ENCODE data around the gene PLEKHN1.
"Not testable (repeated sequence)": the region's sequence is repeated elsewhere in the genome, so short reads cannot be mapped to it uniquely, and the experiment has no call there.

Gene PLEKHN1

DNA sequence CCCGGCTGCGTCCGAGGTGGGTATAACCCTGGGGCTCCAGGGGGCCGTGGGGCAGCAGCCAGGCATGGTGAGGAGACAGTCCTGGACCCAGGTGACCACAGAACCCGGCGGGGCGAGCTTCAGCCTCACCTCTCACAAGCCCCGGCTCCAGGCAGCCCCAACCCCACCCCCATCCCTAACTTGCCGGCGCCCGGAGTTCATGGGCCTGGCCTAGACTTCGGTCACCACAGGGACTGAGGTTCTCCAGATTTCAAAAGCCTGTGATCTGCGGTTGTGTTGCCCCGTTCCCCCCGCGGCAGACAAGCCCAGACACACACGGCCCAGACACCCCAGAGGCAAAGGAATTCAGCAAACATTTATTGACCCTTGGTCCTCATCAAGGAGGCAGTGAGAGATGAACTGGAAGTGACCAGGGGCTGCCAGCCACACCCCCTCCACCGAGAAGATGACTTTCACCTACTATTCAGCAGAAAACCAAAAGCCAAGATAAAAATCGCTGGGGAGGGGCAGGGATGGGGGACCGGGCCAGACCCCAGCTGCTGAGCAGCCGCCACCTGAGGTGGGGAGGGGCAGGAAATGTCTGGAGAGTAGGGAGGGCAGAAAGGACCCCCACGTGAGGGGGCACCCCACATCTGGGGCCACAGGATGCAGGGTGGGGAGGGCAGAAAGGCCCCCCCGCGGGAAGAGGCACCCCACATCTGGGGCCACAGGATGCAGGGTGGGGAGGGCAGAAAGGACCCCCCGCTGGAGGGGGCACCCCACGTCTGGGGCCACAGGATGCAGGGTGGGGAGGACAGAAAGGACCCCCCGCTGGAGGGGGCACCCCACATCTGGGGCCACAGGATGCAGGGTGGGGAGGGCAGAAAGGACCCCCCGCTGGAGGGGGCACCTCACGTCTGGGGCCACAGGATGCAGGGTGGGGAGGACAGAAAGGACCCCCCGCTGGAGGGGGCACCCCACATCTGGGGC is 29.7 kb downstream of the PLEKHN1 start:
- no peak for DNase-seq

- DNase-seq = no peak
Observed at GRCh38 chr1:996851-997712, 30.8 kb downstream of the PLEKHN1 start.

DNA sequence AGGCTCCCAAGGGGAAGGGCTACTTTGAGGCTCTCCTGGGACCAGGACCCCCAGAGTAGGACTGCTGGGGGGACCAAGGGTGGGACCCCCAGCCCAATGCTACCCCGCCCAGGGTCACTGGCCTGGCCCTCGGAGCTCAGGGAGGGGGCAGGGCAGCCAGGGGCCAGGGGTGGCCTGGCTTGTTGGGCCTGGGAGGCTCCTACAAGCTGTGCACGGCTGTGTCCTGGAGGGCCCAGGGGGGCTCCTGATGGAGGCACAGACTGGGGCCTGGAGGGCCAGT is 31.4 kb downstream of the PLEKHN1 start:
- no peak for DNase-seq

DNA sequence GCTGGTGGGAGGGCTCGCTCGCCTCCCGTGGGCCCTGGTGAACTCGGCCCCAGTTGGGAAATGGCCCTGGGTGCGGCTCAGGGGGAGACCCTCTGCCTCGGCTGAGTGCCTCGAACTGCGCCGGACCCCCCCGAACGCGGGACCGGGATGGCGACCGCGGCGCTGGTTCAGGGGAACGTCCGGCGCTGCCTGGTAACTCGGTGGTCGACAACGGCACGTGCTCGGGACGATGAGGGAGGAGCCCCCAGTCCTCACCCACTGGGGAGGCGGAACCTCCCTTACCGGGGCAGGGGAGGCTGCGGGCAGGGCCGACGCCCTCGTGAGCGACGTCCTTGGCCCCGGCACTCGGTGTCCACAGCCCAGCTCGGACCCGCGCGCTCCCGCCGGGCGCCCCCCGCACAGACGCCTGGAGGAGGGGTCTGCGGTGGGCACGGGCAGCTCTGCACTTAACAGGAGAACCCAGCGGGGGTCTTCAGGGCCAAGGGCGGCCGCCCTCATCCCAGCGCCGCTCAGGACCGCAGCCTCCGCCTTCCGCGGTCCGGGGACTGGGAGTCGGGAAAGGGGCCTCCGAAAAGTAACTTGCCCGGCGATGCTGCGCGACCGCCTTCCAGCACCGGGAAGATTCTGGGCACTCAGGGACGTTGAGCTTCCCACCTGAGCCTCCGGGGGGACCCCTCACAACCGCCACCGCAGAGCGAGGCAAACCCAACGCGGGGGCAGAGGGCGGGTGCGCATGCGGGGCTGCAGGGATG is 31.9 kb downstream of the PLEKHN1 start:
- no peak for DNase-seq

- no peak for DNase-seq
Observed at GRCh38 chr1:998745-998994, 32.4 kb downstream of the PLEKHN1 start.

GRCh38 chr1:998995-999724 is 32.9 kb downstream of the PLEKHN1 start:
- peak; percentile 40 for DNase-seq

DNA sequence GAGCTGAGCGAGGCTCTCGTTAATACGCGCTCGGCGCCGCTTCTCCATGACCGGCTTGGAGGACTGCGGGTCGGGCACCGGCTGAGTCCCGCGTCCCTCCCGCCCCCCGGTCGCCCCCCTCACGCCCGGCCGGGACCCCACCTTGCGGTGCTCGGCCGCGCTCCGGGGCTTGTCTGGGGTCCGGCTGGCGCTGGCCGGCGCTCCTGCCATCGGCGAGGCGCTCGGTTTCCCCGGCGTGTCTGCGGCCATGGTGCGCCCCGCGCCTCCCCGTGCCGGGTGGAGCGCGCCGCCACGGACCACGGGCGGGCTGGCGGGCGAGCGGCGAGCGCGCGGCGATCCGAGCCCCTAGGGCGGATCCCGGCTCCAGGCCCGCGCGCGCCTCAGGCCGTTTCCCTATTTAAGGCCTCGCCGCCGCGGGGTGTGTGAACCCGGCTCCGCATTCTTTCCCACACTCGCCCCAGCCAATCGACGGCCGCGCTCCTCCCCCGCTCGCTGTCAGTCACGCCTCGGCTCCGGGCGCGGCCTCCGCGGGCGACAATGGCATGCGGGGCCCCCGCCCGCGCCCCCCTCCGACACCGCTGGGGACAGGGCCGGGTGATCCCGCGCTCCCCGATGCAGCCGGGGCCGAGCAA is 33.6 kb downstream of the PLEKHN1 start, which contains the start of gene HES4:
TSS of gene HES4 (minus strand) at position 373 of the 632 bp plus-strand sequence. CDS start at position 249, 124 bp downstream.
- peak; percentile 94 for DNase-seq

- DNase-seq = peak; percentile 85
Observed at GRCh38 chr1:1000357-1001056, 34.2 kb downstream of the PLEKHN1 start.

DNA sequence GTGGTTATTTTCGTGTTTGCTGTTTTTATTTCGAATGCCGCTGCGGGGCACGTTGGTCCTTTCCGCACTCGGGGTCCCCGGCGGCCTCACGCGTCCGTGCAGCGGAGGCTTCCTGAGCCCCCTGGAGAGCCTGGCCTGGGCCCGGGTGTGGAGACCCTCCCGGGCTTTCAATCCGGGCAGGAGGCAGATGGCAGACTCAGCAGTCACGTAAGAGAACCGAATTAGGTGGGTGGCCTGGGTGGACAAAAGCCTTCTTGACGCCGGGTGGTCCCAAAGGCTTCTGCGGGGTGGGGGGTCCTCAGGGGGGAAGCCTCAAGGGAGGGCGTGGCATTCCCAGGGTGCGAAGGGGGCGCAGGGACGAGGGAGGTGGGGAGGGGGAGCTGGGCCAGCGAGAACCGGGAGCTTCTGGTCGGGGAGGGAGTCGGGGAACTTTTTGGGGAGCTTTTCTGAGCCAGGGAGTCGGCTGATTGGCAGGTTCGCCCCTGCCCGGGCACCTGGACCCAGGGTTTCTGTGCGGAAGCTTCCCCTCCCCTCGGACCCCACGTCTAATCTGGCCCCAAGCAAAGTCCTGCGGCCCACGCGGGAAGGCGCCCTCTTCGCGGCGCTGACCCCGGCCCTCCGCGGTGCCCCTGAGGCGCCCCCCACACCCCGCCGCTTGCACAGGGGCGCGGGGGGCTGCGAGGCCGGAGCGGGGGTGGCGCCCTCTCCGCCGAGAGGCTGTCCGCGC is 34.9 kb downstream of the PLEKHN1 start:
- DNase-seq = peak; percentile 36

GRCh38 chr1:1003618-1004419 is 37.5 kb downstream of the PLEKHN1 start:
- DNase-seq = no peak

GRCh38 chr1:1004420-1004779 is 38.1 kb downstream of the PLEKHN1 start:
- DNase-seq = no peak

GRCh38 chr1:1004780-1005697 is 38.8 kb downstream of the PLEKHN1 start:
- peak; percentile 75 for DNase-seq

DNA sequence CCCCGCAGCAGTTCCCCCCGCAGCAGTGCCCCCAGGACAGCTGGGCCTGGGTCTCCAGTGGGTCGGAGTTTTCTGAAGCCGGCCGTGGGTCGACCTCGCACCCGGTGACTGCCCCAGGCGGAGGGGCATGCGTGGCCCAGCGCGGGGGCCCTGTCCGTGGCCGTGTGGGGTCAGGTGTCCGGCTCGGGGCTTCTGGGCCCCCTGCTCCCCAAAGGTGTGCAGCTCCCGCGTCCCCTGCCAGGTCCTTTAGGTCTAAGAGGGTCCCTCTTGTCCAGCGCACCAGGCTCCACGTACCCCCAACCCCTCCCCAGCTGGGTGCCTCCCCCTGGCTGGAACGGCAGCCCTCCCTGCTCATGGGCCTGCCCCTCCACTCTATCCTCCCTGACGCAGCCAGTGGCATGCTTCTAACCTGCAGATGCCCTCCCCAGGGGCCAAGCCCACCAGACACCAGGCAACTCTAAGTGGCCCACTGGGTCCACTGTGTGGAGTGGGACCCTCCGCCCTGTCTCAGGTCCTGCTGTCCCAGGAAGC is 39.6 kb downstream of the PLEKHN1 start:
- DNase-seq = no peak

DNA sequence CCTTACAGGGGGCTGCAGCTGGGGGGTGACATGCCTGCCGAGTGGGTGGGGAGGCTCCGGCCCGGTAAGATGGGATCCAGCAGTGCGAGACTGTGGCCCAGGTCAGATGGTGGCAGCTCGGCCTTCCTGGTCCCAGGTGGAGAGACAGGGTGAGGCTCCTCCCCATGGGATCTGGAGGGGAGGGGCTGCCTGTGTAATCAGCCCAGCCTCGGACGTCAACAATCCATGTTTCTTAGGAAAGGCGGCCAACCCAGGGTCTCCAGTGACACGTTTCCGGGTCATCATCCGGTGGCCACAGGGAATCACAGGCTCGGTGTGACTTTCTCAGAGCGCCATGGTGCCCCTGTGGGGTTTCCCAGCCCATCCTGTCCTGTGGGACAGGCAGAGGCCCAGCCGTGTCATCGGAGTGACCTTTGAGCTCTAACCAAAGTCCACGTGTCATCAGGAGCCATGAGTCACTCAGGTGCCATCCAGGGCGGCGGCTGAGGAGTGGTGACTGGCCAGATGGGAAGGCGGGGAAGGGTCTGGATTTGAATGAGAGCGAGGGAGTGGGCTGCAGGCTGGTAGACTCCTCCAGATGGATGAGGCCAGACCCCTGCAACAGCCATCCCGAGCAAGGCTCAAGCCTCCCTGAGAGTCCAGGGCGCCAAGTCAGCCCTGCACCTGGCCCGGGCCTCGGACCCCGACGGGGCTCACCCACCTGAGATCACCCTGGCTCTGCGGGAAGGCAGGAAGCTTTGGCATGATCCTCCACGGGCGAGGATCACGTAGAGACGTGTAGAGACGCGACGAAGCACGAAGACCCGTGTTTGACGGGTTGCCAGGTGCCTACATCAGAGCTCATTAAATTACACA is 40.2 kb downstream of the PLEKHN1 start:
- no peak for DNase-seq

DNA sequence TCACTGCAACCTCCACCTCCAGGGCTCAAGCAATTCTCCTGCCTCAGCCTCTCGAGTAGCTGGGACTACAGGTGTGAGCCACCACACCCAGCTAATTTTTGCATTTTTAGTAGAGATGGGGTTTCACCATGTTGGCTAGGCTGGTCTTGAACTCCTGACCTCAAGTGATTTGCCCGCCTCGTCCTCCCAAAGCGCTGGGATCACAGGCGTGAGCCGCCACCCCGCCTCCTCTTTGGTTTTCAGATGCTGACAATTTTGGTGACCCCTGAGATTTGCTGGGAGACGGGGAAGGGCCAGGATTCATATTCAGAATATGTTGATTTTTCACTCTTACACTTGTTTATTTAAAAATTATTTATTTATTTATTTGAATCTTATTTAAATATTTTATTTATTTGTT is 43.8 kb downstream of the PLEKHN1 start:
- not testable (repeated sequence) for DNase-seq

- DNase-seq = no peak
Observed at GRCh38 chr1:1011396-1011949, 45.2 kb downstream of the PLEKHN1 start.

DNA sequence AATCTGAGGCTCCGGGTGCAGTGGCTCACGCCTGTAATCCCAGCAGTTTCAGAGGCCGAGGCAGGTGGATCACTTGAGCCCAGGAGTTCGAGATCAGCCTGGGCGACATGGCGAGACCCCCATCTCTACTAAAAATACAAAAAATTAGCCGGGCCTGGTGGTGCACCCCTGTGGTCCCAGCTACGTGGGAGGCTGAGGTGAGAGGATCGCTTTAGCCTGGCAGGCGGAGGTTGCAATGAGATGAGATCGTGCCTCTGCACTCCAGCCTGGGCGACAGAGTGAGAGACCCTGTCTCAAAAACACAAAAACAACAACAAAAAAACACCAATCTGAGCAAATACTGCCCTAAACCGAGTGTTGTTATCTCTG is 46.4 kb downstream of the PLEKHN1 start:
- DNase-seq = not testable (repeated sequence)

Measured in EL (cell line).